ENCODE results near the gene TBC1D13.

The TBC1D13 gene, protein sequence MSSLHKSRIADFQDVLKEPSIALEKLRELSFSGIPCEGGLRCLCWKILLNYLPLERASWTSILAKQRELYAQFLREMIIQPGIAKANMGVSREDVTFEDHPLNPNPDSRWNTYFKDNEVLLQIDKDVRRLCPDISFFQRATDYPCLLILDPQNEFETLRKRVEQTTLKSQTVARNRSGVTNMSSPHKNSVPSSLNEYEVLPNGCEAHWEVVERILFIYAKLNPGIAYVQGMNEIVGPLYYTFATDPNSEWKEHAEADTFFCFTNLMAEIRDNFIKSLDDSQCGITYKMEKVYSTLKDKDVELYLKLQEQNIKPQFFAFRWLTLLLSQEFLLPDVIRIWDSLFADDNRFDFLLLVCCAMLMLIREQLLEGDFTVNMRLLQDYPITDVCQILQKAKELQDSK

DNA sequence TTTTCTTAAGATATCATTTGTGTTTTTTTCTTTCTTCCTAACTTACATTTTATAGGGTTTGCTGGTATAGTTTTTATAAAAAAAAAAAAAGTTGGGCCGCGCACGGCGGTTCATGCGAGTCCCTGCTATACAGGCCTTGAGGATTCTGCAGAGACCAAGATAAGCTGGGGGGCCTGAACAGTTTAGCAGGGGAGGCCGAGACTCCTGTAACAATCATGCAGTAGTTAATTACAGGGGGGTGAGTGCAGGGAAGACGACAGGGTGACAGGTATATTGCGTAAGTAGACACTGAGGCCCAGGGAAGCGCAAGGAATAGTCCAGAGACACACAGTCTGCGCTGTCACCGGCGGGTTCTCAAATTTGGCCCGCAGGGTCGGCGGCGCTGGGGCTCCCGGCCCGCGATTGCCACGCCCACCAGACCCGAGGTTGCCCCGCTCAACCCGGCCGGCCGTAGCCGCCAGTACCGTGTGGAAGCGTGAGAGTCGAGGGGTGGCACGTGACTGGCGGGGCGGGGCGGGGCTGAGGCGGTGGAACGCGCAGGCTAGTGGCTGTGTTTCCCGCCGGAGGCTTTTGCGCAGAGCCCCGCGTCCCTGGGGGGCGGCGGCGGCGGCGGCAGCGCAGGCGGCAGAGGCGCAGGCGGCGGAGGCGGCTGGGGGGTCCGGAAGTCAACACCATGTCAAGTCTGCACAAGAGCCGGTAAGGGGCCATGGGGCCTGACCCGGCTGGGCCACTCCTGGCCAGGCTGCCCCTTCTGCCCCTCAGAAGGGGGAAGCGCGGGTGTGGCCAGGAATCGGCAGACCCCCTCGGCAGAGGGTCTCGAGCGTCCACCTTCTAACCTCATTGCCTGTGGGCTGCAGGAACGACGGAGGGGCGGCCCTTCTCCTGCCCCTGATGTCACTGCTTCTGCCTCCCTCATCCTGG lies at the start of gene TBC1D13:
TSS of gene TBC1D13 (plus strand) at position 573 of the 921 bp plus-strand sequence. CDS start at position 674, 101 bp downstream.
- Histone ChIP-seq H3K36me3 (ENCODE audit: insufficient read depth, insufficient read length, low read length) (peaks cover 28% of the 10 kb centered on the region), H3K9ac (ENCODE audit: insufficient read length, low read depth) (peak within 1 kb of the TSS; percentile 96), H3K27me3 (ENCODE audit: insufficient read depth, insufficient read length) (no peaks in the 10 kb centered on the region), H3K4me3 (ENCODE audit: insufficient read length, low read depth) (peak within 1 kb of the TSS; percentile 94), H3K9me3 (ENCODE audit: insufficient read depth, low read length) (peaks cover 8% of the 10 kb centered on the region), H3K4me1 (ENCODE audit: insufficient read depth, insufficient read length) (no peaks in the 10 kb centered on the region)
- peak; percentile 62 for DNase-seq (ENCODE audit: low read depth, low spot score)
- no peak for TF ChIP-seq ZNF274 (IDR thresholded peaks at IDR 0.05; ENCODE audit: low read depth, low read length)
- TF ChIP-seq SUZ12 (IDR thresholded peaks at IDR 0.05; ENCODE audit: extremely low read depth, insufficient read depth, insufficient read length), result no peak
- no peak for TF ChIP-seq YY1 (IDR thresholded peaks at IDR 0.05; ENCODE audit: insufficient read depth, insufficient read length)

DNA sequence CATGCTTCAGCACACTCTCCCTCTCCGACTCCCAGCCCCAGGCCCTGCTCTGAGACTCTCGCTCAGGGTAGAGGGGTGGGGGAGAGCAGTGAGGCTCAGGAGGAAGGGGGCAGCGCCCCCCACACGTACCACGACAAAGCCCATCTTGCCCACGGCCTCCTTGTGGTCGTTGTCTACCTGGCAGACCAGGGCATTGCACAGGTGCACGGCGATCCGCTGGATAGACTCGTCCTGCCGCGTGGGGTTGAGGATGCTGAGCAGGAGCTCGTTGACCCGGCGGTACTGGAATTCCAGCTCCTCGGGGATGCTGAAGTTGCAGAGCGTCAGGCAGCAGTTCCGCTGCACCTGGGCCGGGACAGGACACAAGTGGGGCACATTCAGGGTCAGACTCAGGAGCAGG lies 44.7 kb upstream of the TBC1D13 start:
- no peak for DNase-seq (ENCODE audit: low read depth, low spot score)
- no peaks in the 10 kb centered on the region for H3K9me3 ChIP-seq (ENCODE audit: insufficient read depth, low read length)
- TF ChIP-seq SUZ12 (IDR thresholded peaks at IDR 0.05; ENCODE audit: extremely low read depth, insufficient read depth, insufficient read length) (no peak), ZNF274 (IDR thresholded peaks at IDR 0.05; ENCODE audit: low read depth, low read length) (no peak), YY1 (IDR thresholded peaks at IDR 0.05; ENCODE audit: insufficient read depth, insufficient read length) (no peak)
- no peaks in the 10 kb centered on the region for H3K27me3 ChIP-seq (ENCODE audit: insufficient read depth, insufficient read length)
- peaks cover 22% of the 10 kb centered on the region for H3K36me3 ChIP-seq (ENCODE audit: insufficient read depth, insufficient read length, low read length)
- no peak overlapping the region for H3K4me3 ChIP-seq (ENCODE audit: insufficient read length, low read depth)
- no peaks in the 10 kb centered on the region for H3K4me1 ChIP-seq (ENCODE audit: insufficient read depth, insufficient read length)
- no peak overlapping the region for H3K9ac ChIP-seq (ENCODE audit: insufficient read length, low read depth)

DNA sequence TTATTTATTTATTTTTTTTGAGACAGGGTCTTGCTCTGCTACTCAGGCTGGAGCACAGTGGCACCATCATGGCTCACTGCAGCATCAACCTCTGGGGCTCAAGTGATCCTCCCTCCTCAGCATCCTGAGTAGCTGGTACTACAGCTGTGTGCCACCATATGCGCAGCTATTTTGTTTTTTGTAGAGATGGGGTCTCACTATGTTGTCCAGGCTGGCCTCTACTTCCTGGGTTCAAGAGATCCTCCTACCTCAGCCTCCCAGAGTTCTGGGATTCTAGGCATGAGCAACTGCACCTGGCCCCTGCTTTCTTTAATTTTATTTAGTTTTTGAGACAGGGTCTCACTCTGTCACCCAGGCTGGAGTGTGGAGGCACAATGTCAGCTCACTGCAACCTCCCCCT lies 43.6 kb upstream of the TBC1D13 start:
- H3K27me3 ChIP-seq (ENCODE audit: insufficient read depth, insufficient read length), result no peaks in the 10 kb centered on the region
- H3K9ac ChIP-seq (ENCODE audit: insufficient read length, low read depth), result no peak overlapping the region
- no peak for DNase-seq (ENCODE audit: low read depth, low spot score)
- H3K9me3 ChIP-seq (ENCODE audit: insufficient read depth, low read length), result no peaks in the 10 kb centered on the region
- TF ChIP-seq ZNF274 (IDR thresholded peaks at IDR 0.05; ENCODE audit: low read depth, low read length), result no peak
- TF ChIP-seq YY1 (IDR thresholded peaks at IDR 0.05; ENCODE audit: insufficient read depth, insufficient read length), result no peak
- TF ChIP-seq SUZ12 (IDR thresholded peaks at IDR 0.05; ENCODE audit: extremely low read depth, insufficient read depth, insufficient read length), result no peak
- no peak overlapping the region for H3K4me3 ChIP-seq (ENCODE audit: insufficient read length, low read depth)
- no peaks in the 10 kb centered on the region for H3K4me1 ChIP-seq (ENCODE audit: insufficient read depth, insufficient read length)
- H3K36me3 ChIP-seq (ENCODE audit: insufficient read depth, insufficient read length, low read length), result peaks cover 22% of the 10 kb centered on the region

DNA sequence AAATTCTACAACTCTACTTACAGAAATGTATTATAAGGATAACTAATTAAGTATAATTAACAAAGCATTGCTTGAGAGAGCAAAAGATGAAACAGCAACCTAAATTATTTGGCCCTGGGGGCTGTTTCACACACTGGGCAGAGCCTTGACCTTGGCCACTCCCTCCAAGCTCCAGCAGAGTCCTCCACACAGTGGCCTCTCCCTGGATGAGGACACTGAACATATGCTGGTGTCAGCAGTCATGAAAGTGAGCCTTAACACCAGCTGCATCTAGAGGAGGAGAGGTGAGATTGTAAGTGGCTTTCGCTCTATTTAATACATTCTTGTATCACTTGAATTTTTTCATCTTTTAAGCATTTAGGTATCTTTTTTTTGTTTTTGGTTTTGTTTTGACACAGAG lies 39.8 kb upstream of the TBC1D13 start:
- Histone ChIP-seq H3K36me3 (ENCODE audit: insufficient read depth, insufficient read length, low read length) (peaks cover 26% of the 10 kb centered on the region), H3K4me3 (ENCODE audit: insufficient read length, low read depth) (no peak overlapping the region), H3K9me3 (ENCODE audit: insufficient read depth, low read length) (no peaks in the 10 kb centered on the region), H3K4me1 (ENCODE audit: insufficient read depth, insufficient read length) (no peaks in the 10 kb centered on the region), H3K9ac (ENCODE audit: insufficient read length, low read depth) (no peak overlapping the region), H3K27me3 (ENCODE audit: insufficient read depth, insufficient read length) (no peaks in the 10 kb centered on the region)
- no peak for TF ChIP-seq ZNF274 (IDR thresholded peaks at IDR 0.05; ENCODE audit: low read depth, low read length)
- DNase-seq (ENCODE audit: low read depth, low spot score), result no peak

DNA sequence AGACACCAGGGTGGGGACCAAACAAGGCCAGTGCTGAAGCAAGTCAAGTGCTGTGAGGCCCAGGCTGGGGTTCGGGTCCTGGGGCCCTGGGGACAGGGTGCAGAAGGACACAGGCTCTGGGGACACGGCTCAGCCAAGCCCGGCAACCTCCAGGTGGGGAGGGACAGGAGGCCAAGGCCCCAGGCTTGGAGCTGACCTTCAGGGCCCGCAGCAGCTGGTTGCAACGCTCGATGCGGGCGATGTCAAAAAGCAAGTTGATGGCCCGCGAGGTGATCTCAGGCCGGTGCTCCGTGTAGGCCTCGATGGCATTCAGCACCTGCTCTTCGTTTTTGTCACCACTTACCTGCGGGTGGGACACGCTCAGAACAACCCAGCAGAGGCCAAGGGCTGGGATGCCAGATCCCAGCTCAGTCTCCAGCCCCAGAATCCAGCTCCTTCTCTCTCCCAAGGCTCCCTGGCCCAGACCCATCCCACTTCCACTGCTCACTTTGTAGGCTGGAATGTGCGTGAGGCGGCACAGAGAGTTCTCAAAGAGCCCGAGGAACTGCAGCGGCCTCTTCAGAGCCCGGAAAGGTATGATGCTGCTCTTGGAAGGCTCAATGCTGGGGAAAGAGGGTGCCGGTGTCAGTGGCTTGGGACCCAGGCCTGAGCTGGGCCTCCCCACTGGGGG lies 36.0 kb upstream of the TBC1D13 start:
- no peak for DNase-seq (ENCODE audit: low read depth, low spot score)
- Histone ChIP-seq H3K4me3 (ENCODE audit: insufficient read length, low read depth) (no peak overlapping the region), H3K9me3 (ENCODE audit: insufficient read depth, low read length) (no peaks in the 10 kb centered on the region), H3K36me3 (ENCODE audit: insufficient read depth, insufficient read length, low read length) (peaks cover 41% of the 10 kb centered on the region), H3K27me3 (ENCODE audit: insufficient read depth, insufficient read length) (no peaks in the 10 kb centered on the region), H3K9ac (ENCODE audit: insufficient read length, low read depth) (no peak overlapping the region), H3K4me1 (ENCODE audit: insufficient read depth, insufficient read length) (no peaks in the 10 kb centered on the region)
- TF ChIP-seq ZNF274 (IDR thresholded peaks at IDR 0.05; ENCODE audit: low read depth, low read length) (no peak), YY1 (IDR thresholded peaks at IDR 0.05; ENCODE audit: insufficient read depth, insufficient read length) (no peak), SUZ12 (IDR thresholded peaks at IDR 0.05; ENCODE audit: extremely low read depth, insufficient read depth, insufficient read length) (no peak)

DNA sequence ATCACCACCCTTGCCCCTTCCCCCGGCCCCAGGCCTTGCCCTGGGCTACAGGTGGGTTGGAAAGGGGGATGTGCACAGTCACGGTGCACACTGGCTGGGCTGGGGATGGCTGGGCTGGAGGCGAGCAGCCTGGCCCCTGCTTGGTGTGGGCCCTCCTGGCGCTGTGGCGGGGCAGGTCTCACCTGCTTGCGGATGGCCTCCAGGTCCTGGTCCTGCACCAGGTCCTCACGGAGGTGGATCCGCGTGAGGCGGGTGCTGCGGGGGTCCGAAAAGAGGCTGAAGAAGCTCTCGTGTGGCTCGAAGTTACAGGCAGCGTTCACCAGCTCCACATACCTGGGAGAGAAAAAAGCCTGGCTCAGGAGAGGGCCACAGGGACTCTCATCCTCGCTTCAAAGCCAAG lies 33.4 kb upstream of the TBC1D13 start:
- DNase-seq (ENCODE audit: low read depth, low spot score), result no peak
- TF ChIP-seq SUZ12 (IDR thresholded peaks at IDR 0.05; ENCODE audit: extremely low read depth, insufficient read depth, insufficient read length), result no peak
- no peak for TF ChIP-seq ZNF274 (IDR thresholded peaks at IDR 0.05; ENCODE audit: low read depth, low read length)
- TF ChIP-seq YY1 (IDR thresholded peaks at IDR 0.05; ENCODE audit: insufficient read depth, insufficient read length), result no peak
- no peaks in the 10 kb centered on the region for H3K27me3 ChIP-seq (ENCODE audit: insufficient read depth, insufficient read length)
- no peaks in the 10 kb centered on the region for H3K9me3 ChIP-seq (ENCODE audit: insufficient read depth, low read length)
- no peak overlapping the region for H3K9ac ChIP-seq (ENCODE audit: insufficient read length, low read depth)
- H3K4me3 ChIP-seq (ENCODE audit: insufficient read length, low read depth), result no peak overlapping the region
- H3K36me3 ChIP-seq (ENCODE audit: insufficient read depth, insufficient read length, low read length), result peaks cover 41% of the 10 kb centered on the region
- H3K4me1 ChIP-seq (ENCODE audit: insufficient read depth, insufficient read length), result no peaks in the 10 kb centered on the region
